H1 (cell line): ENCODE results near the gene GREB1. TPM values are rescaled to one million over a fixed set of nuclear protein-coding genes. Genes with fewer than 3 reads are reported as not detected.

ENCODE experiments used
- CTCF ChIA-PET: fragments of 300-600 bp; sonication (Branson Sonifier 250); formaldehyde crosslinking; loops from one replicate; lab custom pipeline; 2021; ENCODE audit not compliant: partially characterized antibody; lab: Charles Lee
- POLR2A ChIA-PET: fragments of 300-600 bp; sonication (Branson Sonifier 250); formaldehyde crosslinking; loops from one replicate; lab custom pipeline; 2021; ENCODE audit warnings: inconsistent platforms; ENCODE audit not compliant: partially characterized antibody; lab: Charles Lee
- DNase-seq, 2 experiments: peaks; one replicate each; pipeline versions ENCODE4 v3.0.0 to v3.0.0-alpha.2; 2010 to 2022; ENCODE audit warnings: low spot score in 2 of 2, low read depth in 1 of 2, mixed read lengths in 1 of 2
- FAIRE-seq: peaks from 2 replicates; lab custom pipeline; 2011; peaks lifted over from hg19 to GRCh38; lab: Jason Lieb, UNC
- H2AFZ ChIP-seq: 2 replicates; pipeline ENCODE4 v1.8.1; 2012; ENCODE audit warnings: low read length, inconsistent platforms
- H2AK5ac ChIP-seq: 2 replicates; pipeline ENCODE4 v1.6.1; 2013; ENCODE audit warnings: low read depth, low read length
- H2BK120ac ChIP-seq: replicated peaks from 2 replicates; pipeline ENCODE3; 2013; ENCODE audit warnings: low read depth, low read length, inconsistent platforms
- H2BK12ac ChIP-seq: 2 replicates; pipeline ENCODE4 v1.6.1; 2013; ENCODE audit warnings: low read depth, low read length
- H2BK15ac ChIP-seq: 2 replicates; pipeline ENCODE4 v1.6.1; 2013; ENCODE audit warnings: low read length
- H2BK20ac ChIP-seq: 2 replicates; pipeline ENCODE4 v1.6.1; 2013; ENCODE audit warnings: low read length
- H2BK5ac ChIP-seq: 2 replicates; pipeline ENCODE4 v1.6.1; 2013; ENCODE audit warnings: low read depth, low read length
- H3K14ac ChIP-seq: 2 replicates; pipeline ENCODE4 v1.6.1; 2013; ENCODE audit warnings: inconsistent platforms; ENCODE audit not compliant: insufficient read length
- H3K18ac ChIP-seq: 2 replicates; pipeline ENCODE4 v1.6.1; 2013; ENCODE audit warnings: low read length; ENCODE audit errors: extremely low read depth
- H3K23ac ChIP-seq: 2 replicates; pipeline ENCODE4 v1.6.1; 2013; ENCODE audit warnings: inconsistent platforms; ENCODE audit not compliant: insufficient read length
- H3K23me2 ChIP-seq: 2 replicates; pipeline ENCODE4 v1.6.1; 2013; ENCODE audit warnings: low read depth, low read length
- H3K27ac ChIP-seq: 2 replicates; pipeline ENCODE4 v1.6.1; 2011; ENCODE audit warnings: low read depth, low read length, inconsistent platforms
- H3K27me3 ChIP-seq, 4 experiments: replicated peaks in 1 of 4; 1 replicate in 1 of 4; 2 replicates in 3 of 4; pipeline versions ENCODE4 v1.6.1 to v1.8.1; 2011 to 2013; ENCODE audit warnings: low read length in 3 of 4, mild to moderate bottlenecking in 3 of 4, inconsistent platforms in 2 of 4, mixed read lengths in 2 of 4, moderate library complexity in 1 of 4; ENCODE audit not compliant: control insufficient read depth in 3 of 4, insufficient read depth in 3 of 4; ENCODE audit errors: extremely low read depth in 1 of 4
- H3K36me3 ChIP-seq, 4 experiments: 2 replicates each; pipeline versions ENCODE4 v1.6.1 to v1.8.1; 2011 to 2013; ENCODE audit warnings: mild to moderate bottlenecking in 4 of 4, low read length in 3 of 4, moderate library complexity in 2 of 4, control low read depth in 1 of 4, inconsistent platforms in 1 of 4; ENCODE audit not compliant: insufficient read depth in 4 of 4, control insufficient read depth in 2 of 4
- H3K4ac ChIP-seq: replicated peaks from 2 replicates; pipeline ENCODE3; 2013; ENCODE audit warnings: low read length, low read depth, mixed read lengths, inconsistent platforms; ENCODE audit not compliant: insufficient read length
- H3K4me1 ChIP-seq, 4 experiments: replicated peaks in 1 of 4; 1 replicate in 1 of 4; 2 replicates in 3 of 4; pipeline versions ENCODE4 v1.6.1 to v1.8.1; 2011 to 2013; ENCODE audit warnings: low read length in 3 of 4, inconsistent platforms in 2 of 4, mixed read lengths in 1 of 4; ENCODE audit not compliant: insufficient read depth in 4 of 4, control insufficient read depth in 3 of 4
- H3K4me2 ChIP-seq, 2 experiments: 2 replicates each; pipeline versions ENCODE4 v1.6.1 to v1.8.1; 2011 to 2013; ENCODE audit warnings: low read depth in 2 of 2, low read length in 2 of 2, control low read depth in 1 of 2, inconsistent platforms in 1 of 2, mild to moderate bottlenecking in 1 of 2; ENCODE audit not compliant: insufficient read depth in 1 of 2
- H3K4me3 ChIP-seq, 4 experiments: fragments of 200-600, 300-600 bp in 1 of 4; sonication (generic), shearing (Covaris generic), sonication (Bioruptor Twin) in 1 of 4; 2 replicates each; pipeline versions ENCODE4 v1.5.1 to v1.8.1; 2011 to 2016; ENCODE audit warnings: low read length in 4 of 4, low read depth in 3 of 4, control low read depth in 2 of 4, inconsistent platforms in 2 of 4, mild to moderate bottlenecking in 2 of 4, mixed read lengths in 1 of 4, moderate library complexity in 1 of 4; ENCODE audit not compliant: insufficient read depth in 2 of 4; ENCODE audit errors: extremely low read depth in 1 of 4
- H3K56ac ChIP-seq: replicated peaks from 2 replicates; pipeline ENCODE3; 2013; ENCODE audit warnings: low read depth, mild to moderate bottlenecking, mixed read lengths, low read length, inconsistent platforms; ENCODE audit not compliant: insufficient read length
- H3K79me1 ChIP-seq: 2 replicates; pipeline ENCODE4 v1.6.1; 2013; ENCODE audit warnings: low read depth, low read length, control low read depth
- H3K79me2 ChIP-seq, 2 experiments: 2 replicates each; pipeline versions ENCODE4 v1.6.1 to v1.8.1; 2012 to 2013; ENCODE audit warnings: low read length in 2 of 2, mild to moderate bottlenecking in 2 of 2, inconsistent platforms in 1 of 2; ENCODE audit not compliant: insufficient read depth in 2 of 2, control insufficient read depth in 1 of 2
- H3K9ac ChIP-seq, 4 experiments: replicated peaks in 1 of 4; 1 replicate in 1 of 4; 2 replicates in 3 of 4; pipeline versions ENCODE4 v1.6.1 to v1.8.1; 2011 to 2013; ENCODE audit warnings: low read depth in 3 of 4, low read length in 3 of 4, control low read depth in 2 of 4, mild to moderate bottlenecking in 2 of 4, moderate library complexity in 2 of 4, inconsistent platforms in 1 of 4; ENCODE audit errors: extremely low read depth in 1 of 4
- H3K9me3 ChIP-seq, 2 experiments: 2 replicates each; pipeline versions ENCODE4 v1.6.1 to v1.8.1; 2012 to 2013; ENCODE audit warnings: mild to moderate bottlenecking in 2 of 2, moderate library complexity in 2 of 2, control low read depth in 1 of 2, inconsistent platforms in 1 of 2, low read depth in 1 of 2, low read length in 1 of 2, mixed read lengths in 1 of 2; ENCODE audit not compliant: insufficient read depth in 2 of 2
- H4K20me1 ChIP-seq, 2 experiments: replicated peaks in 1 of 2; 2 replicates each; pipeline versions ENCODE3 to v1.8.1; 2011 to 2013; ENCODE audit warnings: inconsistent platforms in 2 of 2, low read length in 2 of 2, mild to moderate bottlenecking in 1 of 2; ENCODE audit not compliant: insufficient read depth in 2 of 2, control insufficient read depth in 1 of 2
- H4K5ac ChIP-seq: 2 replicates; pipeline ENCODE4 v1.6.1; 2013; ENCODE audit warnings: low read length, low read depth, mixed read lengths, inconsistent platforms; ENCODE audit not compliant: insufficient read length
- H4K8ac ChIP-seq: 2 replicates; pipeline ENCODE4 v1.8.0; 2013; ENCODE audit warnings: mild to moderate bottlenecking, moderate library complexity, low read length, inconsistent platforms; ENCODE audit not compliant: insufficient read depth; ENCODE audit errors: extremely low read depth
- H4K91ac ChIP-seq: replicated peaks from 2 replicates; pipeline ENCODE3; 2013; ENCODE audit warnings: low read length, mixed read lengths, inconsistent platforms; ENCODE audit not compliant: insufficient read length
- ASH2L ChIP-seq: fragments of 200-600, 300-600 bp; sonication (generic); IDR thresholded peaks from one replicate; pipeline ENCODE4 v1.7.1; 2017; ENCODE audit warnings: low read length
- BRCA1 ChIP-seq: IDR thresholded peaks from 2 replicates; pipeline ENCODE4 v1.6.1; 2012; ENCODE audit warnings: low read depth, low read length, improper control_type of control experiment
- GTF2F1 ChIP-seq: IDR thresholded peaks from 2 replicates; pipeline ENCODE4 v1.6.1; 2012; ENCODE audit warnings: low read depth, low read length, improper control_type of control experiment, borderline replicate concordance
- HDAC2 ChIP-seq, 2 experiments: fragments of 300-600 bp in 1 of 2; sonication (generic) in 1 of 2; IDR thresholded peaks; 2 replicates each; pipeline ENCODE4 v1.6.1; 2011 to 2012; ENCODE audit warnings: low read depth in 2 of 2, low read length in 2 of 2, mild to moderate bottlenecking in 2 of 2, moderate library complexity in 2 of 2, borderline replicate concordance in 1 of 2, inconsistent platforms in 1 of 2
- POU5F1 ChIP-seq: IDR thresholded peaks from 2 replicates; pipeline ENCODE4 v1.6.1; 2011; ENCODE audit warnings: low read depth, mild to moderate bottlenecking, low read length, moderate library complexity
- SIRT6 ChIP-seq: IDR thresholded peaks from one replicate; pipeline ENCODE4 v1.7.1; 2012; ENCODE audit warnings: low read length, inconsistent platforms
- SIX5 ChIP-seq: IDR thresholded peaks from 2 replicates; pipeline ENCODE4 v1.6.1; 2011; ENCODE audit warnings: mild to moderate bottlenecking, low read depth, low read length
- TCF12 ChIP-seq: IDR thresholded peaks from 2 replicates; pipeline ENCODE4 v1.6.1; 2011; ENCODE audit warnings: low read depth, mild to moderate bottlenecking, low read length
- ZNF274 ChIP-seq: IDR thresholded peaks from 2 replicates; pipeline ENCODE4 v1.7.0; 2012; ENCODE audit warnings: low read length, borderline replicate concordance; ENCODE audit errors: extremely low read depth
- WGBS, 2 experiments: shearing (Covaris generic) in 1 of 2; methylation state at CpG; one replicate each; pipeline versions ENCODE4 v1.1.6 to v1.1.7; 2013 to 2015; ENCODE audit warnings: low lambda C conversion rate in 2 of 2, mixed read lengths in 2 of 2, inconsistent platforms in 1 of 2, low coverage in 1 of 2, missing lambda C conversion rate in 1 of 2; ENCODE audit not compliant: insufficient replicate concordance in 2 of 2, insufficient coverage in 1 of 2, insufficient read length in 1 of 2; ENCODE audit errors: extremely low coverage in 1 of 2, missing lambda C conversion rate in 1 of 2; 5-methylcytosine and 5-hydroxymethylcytosine counted together
- polyA plus RNA-seq, 7 experiments: library from polyadenylated mRNA; depleted of rRNA in 3 of 7; stranded (reverse) in 5 of 7; unstranded in 2 of 7; fragments of >200 nt in 5 of 7; fragments of 200-250 nt in 2 of 7; gene quantifications; 1 replicate in 5 of 7; 2 replicates in 1 of 7; 4 replicates in 1 of 7; pipeline versions ENCODE4 v1.2.1 to v1.2.3, GENCODE V29; 2011 to 2013; ENCODE audit warnings: missing spikeins in 2 of 7, mixed read lengths in 2 of 7
- total RNA-seq: library from RNA; stranded (reverse); fragmentation: NEBNext Ultra II Directional; extraction: Animal tissue kit (Norgen Biotek cat#: 25700); gene quantifications from 2 replicates; pipeline ENCODE4 v1.2.1, GENCODE V29; 2021

The GREB1 gene
- total and polyA plus RNA-seq, 2 of the 8 experiments (the other 6 are each of a cell fraction or from before 2014, with no cell fraction given), result 7.9 to 43.4 TPM

GRCh38 chr2:11559786-11560155, 25.9 kb downstream of the GREB1 start:
- ChIA-PET POLR2A (interaction anchor here (1.5 kb wide), 1 partner anchor 10 kb away, joined by 3 read pairs; no protein-coding TSS in a partner anchor), CTCF (interaction anchor here (0.6 to 21.3 kb wide), 6 partner anchors 14 to 427 kb away, joined by 3 to 275 read pairs (median 4); partner anchors contain the start of gene GREB1)
- Histone ChIP-seq H3K4ac (no peak overlapping the region), H2AFZ (no peak overlapping the region), H4K8ac (no peak overlapping the region), H3K4me1 (peaks cover 0 to 6% (median 1%) of the 10 kb centered on the region in 4 experiments; a peak in 3 of 7 replicates), H3K4me3 (no peak overlapping the region), H2BK5ac (no peak overlapping the region), H3K27ac (no peak overlapping the region), H2BK12ac (no peak overlapping the region), H3K56ac (no peak overlapping the region), H2BK120ac (no peak overlapping the region), H3K27me3 (no peaks in the 10 kb centered on the region), H3K14ac (no peak overlapping the region), H3K4me2 (no peak overlapping the region), H4K20me1 (peaks cover 0 to 6% of the 10 kb centered on the region in 2 experiments), H2BK20ac (no peak overlapping the region), H3K9ac (no peak overlapping the region), H2AK5ac (no peak overlapping the region), H3K79me2 (no peaks in the 10 kb centered on the region), H4K91ac (no peak overlapping the region), H3K9me3 (no peaks in the 10 kb centered on the region), H3K23me2 (no peaks in the 10 kb centered on the region), H3K79me1 (peaks cover 5% of the 10 kb centered on the region), H3K23ac (no peak overlapping the region), H3K36me3 (no peaks in the 10 kb centered on the region), H2BK15ac (no peak overlapping the region), H4K5ac (no peak overlapping the region), H3K18ac (no peak overlapping the region)
- DNase-seq (no peak), FAIRE-seq (no peak)
- 84% methylated on average over 7 of the region's 7 CpGs; no CpG with 5 or more reads in 1 of the 2 experiments for WGBS, 2 experiments
- no peak for TF ChIP-seq BRCA1
- no peak for TF ChIP-seq POU5F1
- TF ChIP-seq SIRT6, result no peak
- TF ChIP-seq GTF2F1, result no peak
- no peak for TF ChIP-seq HDAC2 (IDR thresholded peaks at IDR 0.05; ENCODE audit: borderline replicate concordance in 1 of 2, low read depth in 2 of 2, low read length in 2 of 2)
- TF ChIP-seq TCF12, result no peak
- no peak for TF ChIP-seq ASH2L
- no peak for TF ChIP-seq ZNF274
- TF ChIP-seq SIX5, result no peak
